Mesothelial cell of epicardium (in vitro differentiated cells): ENCODE data around the gene ACR. TPM values are rescaled to one million over a fixed set of nuclear protein-coding genes. Genes with fewer than 3 reads are reported as not detected.

Experiments
- DNase-seq, 2 experiments: peaks; one replicate each; pipeline ENCODE4 v3.0.0; 2021; ENCODE audit warnings: low spot score in 2 of 2; ENCODE audit not compliant: unreplicated experiment in 2 of 2
- H3K27ac Mint-ChIP-seq: 2 replicates; pipeline ENCODE4 v1.8.0; 2021; ENCODE audit warnings: mixed read lengths
- H3K27me3 Mint-ChIP-seq: 2 replicates; pipeline ENCODE4 v1.8.0; 2021; ENCODE audit warnings: low read depth, mixed read lengths
- H3K36me3 Mint-ChIP-seq: 2 replicates; pipeline ENCODE4 v1.8.0; 2021; ENCODE audit warnings: mixed read lengths
- H3K4me1 Mint-ChIP-seq: 2 replicates; pipeline ENCODE4 v1.8.0; 2021; ENCODE audit warnings: mixed read lengths
- H3K4me3 Mint-ChIP-seq: 2 replicates; pipeline ENCODE4 v1.8.0; 2021; ENCODE audit warnings: mild to moderate bottlenecking, moderate library complexity, mixed read lengths
- H3K9me3 Mint-ChIP-seq: 2 replicates; pipeline ENCODE4 v1.8.0; 2021; ENCODE audit warnings: mixed read lengths
- CTCF ChIP-seq: fragments of 200-600 bp; sonication (generic); IDR thresholded peaks from one replicate; pipeline ENCODE4 v1.5.0; 2021; ENCODE audit warnings: antibody characterized with exemption; ENCODE audit not compliant: unreplicated experiment
- total RNA-seq: library from RNA; stranded (reverse); gene quantifications from 3 replicates; pipeline ENCODE4 v1.2.1, GENCODE V29; 2021

ACR gene
- total RNA-seq, 1 donor from 2014 or later = 2.2 TPM

- DNase-seq = peak in 1 of 2 experiments; percentile 13
- no peak overlapping the region for H3K27ac Mint-ChIP-seq
These were observed 33.3 kb upstream of the ACR start for GRCh38 chr22:50704510-50705218.

GRCh38 chr22:50705219-50705691, 32.7 kb upstream of the ACR start:
- Mint-ChIP-seq H3K4me3 (peak overlapping the region; percentile 38), H3K36me3 (peaks cover 5% of the 10 kb centered on the region), H3K4me1 (peaks cover 4% of the 10 kb centered on the region), H3K27me3 (no peaks in the 10 kb centered on the region), H3K9me3 (no peaks in the 10 kb centered on the region), H3K27ac (no peak overlapping the region)
- peak; percentile 83 to 87 for DNase-seq
- no peak for TF ChIP-seq CTCF

More at GRCh38 chr22:50704510-50705218, 33.3 kb upstream of the ACR start:
- H3K4me1 Mint-ChIP-seq = peaks cover 4% of the 10 kb centered on the region
- H3K27me3 Mint-ChIP-seq = no peaks in the 10 kb centered on the region
- H3K9me3 Mint-ChIP-seq = no peaks in the 10 kb centered on the region
- peaks cover 5% of the 10 kb centered on the region for H3K36me3 Mint-ChIP-seq
- H3K4me3 Mint-ChIP-seq = peak overlapping the region; percentile 38
- TF ChIP-seq CTCF = no peak

GRCh38 chr22:50705851-50706351, 32.1 kb upstream of the ACR start:
- peak in 1 of 2 experiments; percentile 9 for DNase-seq
- Mint-ChIP-seq H3K36me3 (peaks cover 5% of the 10 kb centered on the region), H3K27ac (no peak overlapping the region), H3K27me3 (no peaks in the 10 kb centered on the region), H3K4me1 (peaks cover 4% of the 10 kb centered on the region), H3K9me3 (no peaks in the 10 kb centered on the region), H3K4me3 (peak overlapping the region; percentile 36)
- no peak for TF ChIP-seq CTCF

GRCh38 chr22:50706481-50707125, 31.4 kb upstream of the ACR start:
- Mint-ChIP-seq H3K9me3 (no peaks in the 10 kb centered on the region), H3K36me3 (peaks cover 2% of the 10 kb centered on the region), H3K27ac (no peak overlapping the region), H3K4me1 (peaks cover 4% of the 10 kb centered on the region), H3K4me3 (peak overlapping the region; percentile 36), H3K27me3 (no peaks in the 10 kb centered on the region)
- no peak for TF ChIP-seq CTCF
- peak in 1 of 2 experiments; percentile 11 for DNase-seq

- Mint-ChIP-seq H3K4me3 (no peak overlapping the region), H3K27ac (no peak overlapping the region), H3K36me3 (peaks cover 2% of the 10 kb centered on the region), H3K4me1 (peaks cover 4% of the 10 kb centered on the region), H3K9me3 (no peaks in the 10 kb centered on the region), H3K27me3 (no peaks in the 10 kb centered on the region)
- TF ChIP-seq CTCF = no peak
- no peak for DNase-seq
These were observed 29.5 kb upstream of the ACR start for GRCh38 chr22:50708474-50708873.
